GM18867 (cell line): ENCODE measurements around the gene LARP7.
A peak's percentile ranks its signal among the peaks of the same experiment; 100 is the strongest.
"Not testable (repeated sequence)": the region's sequence is repeated elsewhere in the genome, so short reads cannot be mapped to it uniquely, and the experiment has no call there.

Experiments used
- ATAC-seq: cut with Tn5 transposase; IDR thresholded peaks from one replicate; pipeline ENCODE4 v1.9.1; 2021; ENCODE audit warnings: mild to moderate bottlenecking, moderate library complexity; ENCODE audit not compliant: unreplicated experiment

The LARP7 gene

GRCh38 chr4:112649055-112649408 lies 12.1 kb downstream of the LARP7 start:
- ATAC-seq = no peak

GRCh38 chr4:112650332-112650731 lies 13.4 kb downstream of the LARP7 start:
- ATAC-seq = no peak

- ATAC-seq = no peak
Measured at GRCh38 chr4:112651641-112652040, 14.7 kb downstream of the LARP7 start.

- ATAC-seq = no peak
Measured at GRCh38 chr4:112652216-112652615, 15.3 kb downstream of the LARP7 start.

- no peak for ATAC-seq
Measured at GRCh38 chr4:112655270-112655669, 18.3 kb downstream of the LARP7 start.

- not testable (repeated sequence) for ATAC-seq
Measured at GRCh38 chr4:112656115-112656514, 19.2 kb downstream of the LARP7 start.

GRCh38 chr4:112664611-112665010 lies 27.7 kb downstream of the LARP7 start:
- ATAC-seq = no peak

- ATAC-seq = no peak
Measured at GRCh38 chr4:112668131-112668530, 31.2 kb downstream of the LARP7 start.

- no peak for ATAC-seq
Measured at GRCh38 chr4:112673076-112673475, 36.1 kb downstream of the LARP7 start.

- ATAC-seq = no peak
Measured at GRCh38 chr4:112673686-112674085, 36.7 kb downstream of the LARP7 start.

GRCh38 chr4:112674376-112674775 lies 37.4 kb downstream of the LARP7 start:
- ATAC-seq = no peak

- no peak for ATAC-seq
Measured at GRCh38 chr4:112677519-112678091, 40.7 kb downstream of the LARP7 start.

GRCh38 chr4:112680996-112681395 lies 44.1 kb downstream of the LARP7 start:
- ATAC-seq = no peak

GRCh38 chr4:112693507-112693906 lies 56.6 kb downstream of the LARP7 start:
- ATAC-seq = no peak

GRCh38 chr4:112700679-112701078 lies 63.7 kb downstream of the LARP7 start:
- no peak for ATAC-seq

GRCh38 chr4:112702892-112703291 lies 65.9 kb downstream of the LARP7 start:
- ATAC-seq = no peak

- no peak for ATAC-seq
Measured at GRCh38 chr4:112704322-112704721, 67.4 kb downstream of the LARP7 start.

- peak; percentile 36 for ATAC-seq
Measured at GRCh38 chr4:112704991-112705845, 68.3 kb downstream of the LARP7 start.

- peak; percentile 51 for ATAC-seq
Measured at GRCh38 chr4:112705891-112706839, 69.2 kb downstream of the LARP7 start.

GRCh38 chr4:112706840-112707207 lies 69.9 kb downstream of the LARP7 start:
- no peak for ATAC-seq
